HEK293 (cell line): ENCODE measurements around the gene SLC22A17.
A peak's percentile ranks its signal among the peaks of the same experiment; 100 is the strongest.

ENCODE experiments used
- CTCF ChIA-PET: fragments of 350-600 bp; formaldehyde crosslinking; extraction: SDS; loops from one replicate; lab custom pipeline; 2021; ENCODE audit warnings: antibody characterized with exemption; lab: Yijun Ruan, JAX
- POLR2A ChIA-PET: fragments of 300-600 bp; formaldehyde crosslinking; extraction: SDS; loops from one replicate; lab custom pipeline; 2020; ENCODE audit warnings: antibody characterized with exemption, inconsistent platforms; lab: Yijun Ruan, JAX
- H3K27ac ChIP-seq: fragments of 200-500 bp; sonication (Bioruptor generic); 2 replicates; pipeline ENCODE4 v1.5.1; 2014; ENCODE audit warnings: low read depth, low read length, control low read depth, inconsistent platforms; ENCODE audit errors: extremely low read depth
- H3K36me3 ChIP-seq, 2 experiments: fragments of 200-500 bp in 1 of 2; sonication (Bioruptor generic) in 1 of 2; 1 replicate in 1 of 2; 2 replicates in 1 of 2; pipeline ENCODE4 v1.5.1; 2014 to 2017; ENCODE audit warnings: inconsistent platforms in 2 of 2, low read length in 2 of 2; ENCODE audit not compliant: control insufficient read depth in 2 of 2, insufficient read depth in 1 of 2
- H3K4me1 ChIP-seq: fragments of 200-500 bp; sonication (Bioruptor generic); 2 replicates; pipeline ENCODE4 v1.5.1; 2014; ENCODE audit warnings: mild to moderate bottlenecking, low read length, inconsistent platforms; ENCODE audit not compliant: control insufficient read depth, insufficient read depth
- H3K4me3 ChIP-seq: 2 replicates; pipeline ENCODE4 v1.5.1; 2011; ENCODE audit warnings: low read depth, mild to moderate bottlenecking, control low read depth, low read length, moderate library complexity
- H3K9me3 ChIP-seq: fragments of 200-500 bp; sonication (Bioruptor generic); 2 replicates; pipeline ENCODE4 v1.5.1; 2014; ENCODE audit warnings: low read depth, low read length, inconsistent platforms; ENCODE audit not compliant: control insufficient read depth, insufficient read depth
- ATF2 ChIP-seq: fragments of 450-650 bp; formaldehyde crosslinking; IDR thresholded peaks from 2 replicates; pipeline ENCODE4 v1.5.1; 2016; ENCODE audit warnings: missing biosample characterization, missing genetic modification characterization, low read depth
- CTCF ChIP-seq: fragments of 450-650 bp; formaldehyde crosslinking; IDR thresholded peaks from 2 replicates; pipeline ENCODE4 v1.5.1; 2016; ENCODE audit warnings: missing biosample characterization, missing genetic modification characterization
- MZF1 ChIP-seq: fragments of 450-650 bp; formaldehyde crosslinking; IDR thresholded peaks from 2 replicates; pipeline ENCODE4 v1.5.1; 2017; ENCODE audit warnings: missing biosample characterization, missing genetic modification characterization, borderline replicate concordance
- PRDM1 ChIP-seq: fragments of 450-650 bp; formaldehyde crosslinking; IDR thresholded peaks from 2 replicates; pipeline ENCODE4; 2016; ENCODE audit warnings: missing biosample characterization, missing genetic modification characterization
- REST ChIP-seq: fragments of 450-650 bp; formaldehyde crosslinking; IDR thresholded peaks from 2 replicates; pipeline ENCODE4 v1.5.1; 2016; ENCODE audit warnings: missing biosample characterization, missing genetic modification characterization
- SCRT1 ChIP-seq: fragments of 450-650 bp; formaldehyde crosslinking; IDR thresholded peaks from 2 replicates; pipeline ENCODE4 v1.5.1; 2016; ENCODE audit warnings: missing biosample characterization, missing genetic modification characterization, borderline replicate concordance
- SCRT2 ChIP-seq: fragments of 450-650 bp; formaldehyde crosslinking; IDR thresholded peaks from 2 replicates; pipeline ENCODE4 v1.5.1; 2016; ENCODE audit warnings: missing biosample characterization, missing genetic modification characterization
- ZBTB10 ChIP-seq: fragments of 450-650 bp; formaldehyde crosslinking; IDR thresholded peaks from 2 replicates; pipeline ENCODE4 v1.5.1; 2016; ENCODE audit warnings: missing biosample characterization, missing genetic modification characterization
- ZBTB21 ChIP-seq: fragments of 450-650 bp; formaldehyde crosslinking; IDR thresholded peaks from 2 replicates; pipeline ENCODE4 v1.5.1; 2017; ENCODE audit warnings: missing biosample characterization, missing genetic modification characterization
- ZFHX2 ChIP-seq: fragments of 450-650 bp; formaldehyde crosslinking; conservative IDR thresholded peaks from 2 replicates; pipeline ENCODE4 v1.5.1; 2016; ENCODE audit warnings: missing biosample characterization, missing genetic modification characterization
- ZNF140 ChIP-seq: fragments of 450-650 bp; formaldehyde crosslinking; IDR thresholded peaks from 2 replicates; pipeline ENCODE4 v1.5.1; 2016; ENCODE audit warnings: missing biosample characterization, missing genetic modification characterization
- ZNF221 ChIP-seq: fragments of 450-650 bp; formaldehyde crosslinking; IDR thresholded peaks from 2 replicates; pipeline ENCODE4 v1.5.1; 2017; ENCODE audit warnings: missing biosample characterization, missing genetic modification characterization, borderline replicate concordance
- ZNF274 ChIP-seq, 2 experiments: fragments of 200-500 bp in 1 of 2; fragments of 450-650 bp in 1 of 2; sonication (Bioruptor generic) in 1 of 2; formaldehyde crosslinking in 1 of 2; IDR thresholded peaks; 2 replicates each; pipeline versions ENCODE4 v1.5.1 to v1.6.1; 2014 to 2016; ENCODE audit warnings: borderline replicate concordance in 1 of 2, inconsistent platforms in 1 of 2, low read length in 1 of 2, missing biosample characterization in 1 of 2, missing genetic modification characterization in 1 of 2
- ZNF560 ChIP-seq: fragments of 450-650 bp; formaldehyde crosslinking; IDR thresholded peaks from 2 replicates; pipeline ENCODE4 v1.5.1; 2017; ENCODE audit warnings: missing biosample characterization, missing genetic modification characterization, borderline replicate concordance
- ZNF580 ChIP-seq: fragments of 450-650 bp; formaldehyde crosslinking; IDR thresholded peaks from 2 replicates; pipeline ENCODE4 v1.5.1; 2016; ENCODE audit warnings: missing biosample characterization, missing genetic modification characterization
- ZNF596 ChIP-seq: fragments of 450-650 bp; IDR thresholded peaks from 2 replicates; pipeline ENCODE4 v1.5.0; 2018; ENCODE audit warnings: missing biosample characterization, mild to moderate bottlenecking, missing genetic modification characterization, moderate library complexity
- ZNF660 ChIP-seq: fragments of 450-650 bp; IDR thresholded peaks from 2 replicates; pipeline ENCODE4 v1.5.1; 2018; ENCODE audit warnings: missing biosample characterization, mild to moderate bottlenecking, missing genetic modification characterization
- ZNF76 ChIP-seq: fragments of 450-650 bp; formaldehyde crosslinking; IDR thresholded peaks from 2 replicates; pipeline ENCODE4; 2016; ENCODE audit warnings: low read depth, missing biosample characterization, missing genetic modification characterization, borderline replicate concordance
- ZNF837 ChIP-seq: fragments of 450-650 bp; formaldehyde crosslinking; IDR thresholded peaks from 2 replicates; pipeline ENCODE4 v1.5.1; 2016; ENCODE audit warnings: missing biosample characterization, missing genetic modification characterization

SLC22A17 gene

GRCh38 chr14:23380197-23380914 is 27.7 kb upstream of the SLC22A17 start:
- Histone ChIP-seq H3K4me1 (no peaks in the 10 kb centered on the region), H3K36me3 (no peaks in the 10 kb centered on the region), H3K27ac (no peak overlapping the region), H3K9me3 (no peaks in the 10 kb centered on the region), H3K4me3 (no peak overlapping the region)
- CTCF ChIA-PET: interaction anchor here (0.5 to 4.3 kb wide), 48 partner anchors 11 to 1458 kb away, joined by 3 to 61 read pairs (median 4); partner anchors contain the start of gene PABPN1
- no peak for TF ChIP-seq ZNF660
- 0 out of 2 replicates have a peak, but pooled peaks have one; percentile 3 for TF ChIP-seq ZNF76 (tag by site-specific recombination)
- POLR2A ChIA-PET: interaction anchor here (1.8 kb wide), 1 partner anchor 54 kb away, joined by 12 read pairs; no protein-coding TSS in a partner anchor

GRCh38 chr14:23379366-23380196 is 26.9 kb upstream of the SLC22A17 start:
- POLR2A ChIA-PET: interaction anchor here (1.8 kb wide), 1 partner anchor 53 kb away, joined by 12 read pairs; no protein-coding TSS in a partner anchor
- no peaks in the 10 kb centered on the region for H3K4me1 ChIP-seq
- no peaks in the 10 kb centered on the region for H3K36me3 ChIP-seq
- no peak overlapping the region for H3K27ac ChIP-seq
- no peak overlapping the region for H3K4me3 ChIP-seq
- no peaks in the 10 kb centered on the region for H3K9me3 ChIP-seq
- CTCF ChIA-PET: interaction anchor here (0.6 to 4.3 kb wide), 47 partner anchors 11 to 822 kb away, joined by 3 to 61 read pairs (median 4); partner anchors contain the start of gene PABPN1
- TF ChIP-seq REST (tag by site-specific recombination) (no peak), ZNF837 (tag by site-specific recombination) (no peak), ZNF560 (no peak), ZNF76 (tag by site-specific recombination) (0 out of 2 replicates have a peak, but pooled peaks have one; percentile 21), ZNF274 (IDR thresholded peaks at IDR 0.05; ENCODE audit: low read length) (no peak), ZNF274 (tag by site-specific recombination; IDR thresholded peaks at IDR 0.05; ENCODE audit: borderline replicate concordance) (no peak), MZF1 (tag by site-specific recombination) (no peak), ZFHX2 (tag by site-specific recombination) (no peak), ATF2 (tag by site-specific recombination) (no peak), ZNF596 (tag by site-specific recombination) (no peak), CTCF (tag by site-specific recombination) (peak; percentile 81), ZNF580 (no peak), SCRT2 (tag by site-specific recombination) (peak; percentile 75), ZNF140 (tag by site-specific recombination) (no peak), ZBTB21 (no peak), PRDM1 (tag by site-specific recombination) (no peak), ZBTB10 (no peak), ZNF221 (tag by site-specific recombination) (no peak), SCRT1 (tag by site-specific recombination) (no peak)
